Inferior parietal cortex (tissue), 1 donor: ENCODE measurements around the gene AOPEP.
A peak's percentile ranks its signal among the peaks of the same experiment; 100 is the strongest.

Experiments
- DNase-seq: peaks from one replicate; pipeline ENCODE4 v3.0.0-alpha.2; 2016; ENCODE audit errors: extremely low spot score

AOPEP gene

GRCh38 chr9:94993160-94993820, 266.8 kb downstream of the AOPEP start:
- no peak for DNase-seq

- no peak for DNase-seq
Measured at GRCh38 chr9:94993821-94994165, 267.3 kb downstream of the AOPEP start.

GRCh38 chr9:94995048-94995693, 268.7 kb downstream of the AOPEP start:
- DNase-seq = no peak

GRCh38 chr9:94996641-94997040, 270.1 kb downstream of the AOPEP start:
- DNase-seq = no peak

GRCh38 chr9:94997727-94998126, 271.2 kb downstream of the AOPEP start:
- DNase-seq = no peak

- no peak for DNase-seq
Measured at GRCh38 chr9:94999832-95000231, 273.3 kb downstream of the AOPEP start.

- DNase-seq = no peak
Measured at GRCh38 chr9:95000821-95001220, 274.3 kb downstream of the AOPEP start.

- DNase-seq = no peak
Measured at GRCh38 chr9:95001720-95002119, 275.2 kb downstream of the AOPEP start.

GRCh38 chr9:95003689-95004410, 277.4 kb downstream of the AOPEP start:
- peak; percentile 40 for DNase-seq

- DNase-seq = no peak
Measured at GRCh38 chr9:95004411-95005277, 278.1 kb downstream of the AOPEP start.

- no peak for DNase-seq
Measured at GRCh38 chr9:95005278-95006143, 279.0 kb downstream of the AOPEP start.

GRCh38 chr9:95007226-95007869, 280.8 kb downstream of the AOPEP start:
- DNase-seq = peak; percentile 70

- no peak for DNase-seq
Measured at GRCh38 chr9:95008151-95008771, 281.8 kb downstream of the AOPEP start.

GRCh38 chr9:95009459-95009858, 283.0 kb downstream of the AOPEP start:
- no peak for DNase-seq

- DNase-seq = peak; percentile 74
Measured at GRCh38 chr9:95010431-95010838, 283.9 kb downstream of the AOPEP start.

GRCh38 chr9:95012035-95012708, 285.7 kb downstream of the AOPEP start:
- DNase-seq = no peak

- no peak for DNase-seq
Measured at GRCh38 chr9:95012902-95013301, 286.4 kb downstream of the AOPEP start.

- DNase-seq = no peak
Measured at GRCh38 chr9:95014917-95015316, 288.4 kb downstream of the AOPEP start.

GRCh38 chr9:95015569-95015968, 289.1 kb downstream of the AOPEP start:
- DNase-seq = no peak

- no peak for DNase-seq
Measured at GRCh38 chr9:95017062-95017461, 290.6 kb downstream of the AOPEP start.
